Fibroblast of mammary gland (primary cell): ENCODE data around the gene EIF1.

Source experiments
- DNase-seq: peaks from one replicate; pipeline ENCODE4 v3.0.0-alpha.2; 2010; ENCODE audit warnings: low read depth
- H3K4me3 ChIP-seq: 2 replicates; pipeline ENCODE4 v1.5.1; 2011; ENCODE audit warnings: low read depth, mild to moderate bottlenecking, low read length, moderate library complexity; ENCODE audit not compliant: control insufficient read depth
- CTCF ChIP-seq: conservative IDR thresholded peaks from 2 replicates; pipeline ENCODE4 v1.5.1; 2011; ENCODE audit warnings: low read depth, low read length, inconsistent platforms; ENCODE audit not compliant: control insufficient read depth, insufficient read depth

EIF1 gene

GRCh38 chr17:41718287-41718645 lies 29.6 kb downstream of the EIF1 start:
- no peak for DNase-seq
- no peak for TF ChIP-seq CTCF
- H3K4me3 ChIP-seq, result no peak overlapping the region

DNA sequence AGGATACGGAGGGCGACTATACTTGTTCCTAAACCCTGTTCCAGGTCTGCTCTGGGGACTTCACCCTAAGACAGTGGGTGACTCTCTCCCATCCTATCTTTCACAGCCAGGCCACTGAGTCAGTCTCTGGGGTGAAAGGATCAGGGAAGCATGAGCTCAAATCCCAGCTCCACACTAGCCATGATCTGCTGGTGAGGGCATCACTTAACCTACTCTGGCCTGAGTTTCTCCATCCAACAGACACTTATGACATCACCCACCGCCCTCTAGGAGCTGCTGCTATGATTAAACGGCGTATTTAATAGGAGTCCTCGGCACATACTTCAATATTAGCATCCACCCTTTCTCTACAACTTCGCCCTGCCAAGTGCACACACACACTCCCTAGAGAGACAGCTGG lies 33.5 kb downstream of the EIF1 start:
- H3K4me3 ChIP-seq, result no peak overlapping the region
- DNase-seq, result no peak
- TF ChIP-seq CTCF, result no peak

GRCh38 chr17:41723801-41724475 lies 35.3 kb downstream of the EIF1 start:
- DNase-seq, result no peak
- no peak for TF ChIP-seq CTCF
- no peak overlapping the region for H3K4me3 ChIP-seq

- TF ChIP-seq CTCF, result no peak
These were observed 35.9 kb downstream of the EIF1 start for GRCh38 chr17:41724476-41725050.

GRCh38 chr17:41725134-41725533 lies 36.4 kb downstream of the EIF1 start:
- no peak for DNase-seq

More at GRCh38 chr17:41724476-41725050, 35.9 kb downstream of the EIF1 start:
- no peak for DNase-seq
- H3K4me3 ChIP-seq, result no peak overlapping the region

DNA sequence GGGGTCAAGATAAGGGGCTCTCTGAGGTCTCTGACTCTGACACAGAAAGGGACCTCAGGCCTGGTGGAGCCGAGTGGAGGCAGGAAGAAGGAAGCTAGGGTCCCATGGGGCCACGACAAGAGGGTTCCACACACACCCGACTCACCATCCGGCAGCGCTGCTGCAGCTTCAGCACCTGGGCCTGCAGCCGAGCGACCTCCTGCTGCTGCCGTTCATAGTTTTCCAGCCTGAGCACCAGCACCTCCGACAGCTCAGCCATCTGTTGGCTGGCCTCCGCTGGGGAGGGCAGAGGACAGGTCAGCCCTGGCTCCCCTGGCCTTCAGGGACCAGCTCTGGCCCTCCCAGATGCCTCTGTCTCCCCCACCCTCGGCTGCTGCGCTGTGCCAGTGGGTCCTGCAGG lies 39.4 kb downstream of the EIF1 start:
- no peak for DNase-seq
- no peak for TF ChIP-seq CTCF
- no peak overlapping the region for H3K4me3 ChIP-seq

More at GRCh38 chr17:41725134-41725533, 36.4 kb downstream of the EIF1 start:
- no peak overlapping the region for H3K4me3 ChIP-seq
- TF ChIP-seq CTCF, result no peak
